T47D (cell line): ENCODE results near the gene LRSAM1.

Source experiments
- DNase-seq, 2 experiments: peaks; one replicate each; pipeline versions ENCODE4 v3.0.0 to v3.0.0-alpha.2; 2011 to 2012; ENCODE audit warnings: low read depth in 1 of 2, low spot score in 1 of 2
- JUND ChIP-seq: IDR thresholded peaks from 2 replicates; pipeline ENCODE4 v1.6.1; 2012; ENCODE audit warnings: low read depth
- in situ Hi-C: cut with HindIII; loops from 2 replicates; pipeline ENCODE4 v1.10.0; 2016; ENCODE audit warnings: low sequenced_read_pairs, low pct_unique_long_range_greater_than_20kb

LRSAM1 gene

GRCh38 chr9:127523312-127523851, 72.1 kb downstream of the LRSAM1 start:
- in situ Hi-C loops = no loop called here
- TF ChIP-seq JUND = no peak
- DNase-seq = peak in 1 of 2 experiments; percentile 52

GRCh38 chr9:127524373-127524772, 73.1 kb downstream of the LRSAM1 start:
- in situ Hi-C loops = no loop called here
- TF ChIP-seq JUND = no peak
- DNase-seq = no peak

DNA sequence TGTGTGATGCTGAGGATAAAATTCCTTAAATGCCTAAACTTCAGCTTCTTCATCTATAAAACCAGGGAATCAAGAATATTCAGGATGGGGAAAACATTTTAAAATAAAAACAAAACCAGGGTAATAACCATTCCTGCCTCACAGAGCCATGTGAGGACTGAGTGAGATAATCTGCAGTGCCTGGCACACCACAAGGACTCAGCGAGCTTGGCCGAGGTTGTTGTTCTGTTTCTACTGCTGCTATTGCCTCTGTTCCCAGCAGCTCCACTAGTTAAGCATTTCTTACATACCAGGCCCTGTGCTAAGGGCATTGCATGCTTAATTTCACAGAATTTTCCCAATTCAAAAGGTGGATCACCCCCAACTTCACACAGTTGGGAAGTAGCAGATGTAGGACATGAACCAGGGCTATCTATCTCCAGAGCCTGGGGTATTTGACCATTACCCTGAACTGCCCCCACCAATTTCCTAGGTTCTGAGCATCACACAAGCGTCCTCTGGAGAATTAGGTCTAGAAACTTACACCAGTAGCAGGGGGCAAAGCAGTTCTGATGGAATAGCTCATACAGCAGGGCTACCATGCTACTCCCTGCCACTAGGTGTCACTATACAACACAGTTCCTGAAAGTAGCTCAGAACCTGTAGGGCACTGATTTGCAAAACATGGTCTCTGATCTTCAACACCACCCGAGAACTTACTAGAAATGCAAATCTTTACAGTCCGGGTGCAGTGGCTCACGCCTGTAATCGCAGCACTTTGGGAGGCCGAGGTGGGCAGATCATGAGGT, 74.3 kb downstream of the LRSAM1 start:
- in situ Hi-C loops = no loop called here
- peak in 1 of 2 experiments; percentile 46 for DNase-seq

GRCh38 chr9:127526655-127527559, 75.6 kb downstream of the LRSAM1 start:
- no peak for TF ChIP-seq JUND
- in situ Hi-C loops = no loop called here
- DNase-seq = no peak

More for the DNA sequence above, 74.3 kb downstream of the LRSAM1 start:
- TF ChIP-seq JUND = no peak

GRCh38 chr9:127527560-127528268, 76.4 kb downstream of the LRSAM1 start:
- no peak for DNase-seq
- in situ Hi-C loops = no loop called here
- TF ChIP-seq JUND = no peak

- in situ Hi-C loops = no loop called here
- DNase-seq = no peak
- TF ChIP-seq JUND = no peak
Measured at GRCh38 chr9:127528422-127529251, 77.3 kb downstream of the LRSAM1 start.

- in situ Hi-C loops = no loop called here
- no peak for DNase-seq
- TF ChIP-seq JUND = no peak
Measured at GRCh38 chr9:127529671-127530070, 78.4 kb downstream of the LRSAM1 start.

DNA sequence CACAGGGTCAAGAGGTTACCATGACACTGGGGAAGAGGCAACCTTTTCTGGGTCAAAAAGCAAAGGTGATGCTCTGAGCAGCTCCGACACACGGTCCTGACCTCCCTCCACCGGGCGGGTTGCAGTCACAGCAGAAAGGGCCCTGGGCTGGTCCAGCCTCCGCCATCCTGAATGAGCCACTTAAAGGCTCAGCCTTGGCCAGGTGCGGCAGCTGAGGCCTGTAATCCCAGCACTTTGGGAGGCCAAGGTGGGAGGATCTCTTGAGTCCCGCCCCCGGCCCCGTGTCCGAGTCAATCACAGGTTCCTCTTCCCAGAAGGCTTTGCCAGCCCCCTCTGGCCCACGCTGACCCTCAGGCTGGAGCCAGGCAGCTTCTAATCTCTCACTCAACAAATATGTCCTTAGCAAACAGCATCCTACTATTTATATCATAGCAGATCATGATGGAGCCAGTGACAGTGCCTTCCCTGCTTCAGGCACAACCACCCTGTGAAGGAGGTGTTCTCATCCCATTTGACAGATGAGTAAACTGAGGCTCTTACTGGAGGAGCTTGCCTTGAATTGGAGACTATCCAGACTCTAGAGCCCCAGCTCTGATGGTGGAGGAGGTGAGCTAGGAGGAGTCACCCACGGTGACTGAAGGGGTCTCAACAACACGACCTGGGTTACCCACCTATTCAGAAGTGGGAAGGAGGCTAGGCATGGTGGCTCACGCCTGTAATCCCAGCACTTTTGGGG, 79.1 kb downstream of the LRSAM1 start:
- DNase-seq = no peak
- in situ Hi-C loops = no loop called here
- no peak for TF ChIP-seq JUND

- in situ Hi-C loops = no loop called here
- no peak for TF ChIP-seq JUND
- no peak for DNase-seq
Measured at GRCh38 chr9:127531676-127532075, 80.4 kb downstream of the LRSAM1 start.

GRCh38 chr9:127534250-127534906, 83.1 kb downstream of the LRSAM1 start:
- no peak for DNase-seq
- in situ Hi-C loops = no loop called here
- TF ChIP-seq JUND = no peak
